AG10803 (cell line): ENCODE measurements around the gene MPO.

Experiments used
- DNase-seq: peaks from one replicate; pipeline ENCODE4 v3.0.0; 2010; ENCODE audit warnings: low read depth
- H3K4me3 ChIP-seq: 2 replicates; pipeline ENCODE4 v1.5.1; 2011; ENCODE audit warnings: mild to moderate bottlenecking, low read length, control low read depth
- TF ChIP-seq, protein P1 (sequence below): conservative IDR thresholded peaks from 2 replicates; pipeline ENCODE4 v1.5.1; 2011; ENCODE audit warnings: mild to moderate bottlenecking, low read length, control low read depth, inconsistent platforms

The MPO gene

DNA sequence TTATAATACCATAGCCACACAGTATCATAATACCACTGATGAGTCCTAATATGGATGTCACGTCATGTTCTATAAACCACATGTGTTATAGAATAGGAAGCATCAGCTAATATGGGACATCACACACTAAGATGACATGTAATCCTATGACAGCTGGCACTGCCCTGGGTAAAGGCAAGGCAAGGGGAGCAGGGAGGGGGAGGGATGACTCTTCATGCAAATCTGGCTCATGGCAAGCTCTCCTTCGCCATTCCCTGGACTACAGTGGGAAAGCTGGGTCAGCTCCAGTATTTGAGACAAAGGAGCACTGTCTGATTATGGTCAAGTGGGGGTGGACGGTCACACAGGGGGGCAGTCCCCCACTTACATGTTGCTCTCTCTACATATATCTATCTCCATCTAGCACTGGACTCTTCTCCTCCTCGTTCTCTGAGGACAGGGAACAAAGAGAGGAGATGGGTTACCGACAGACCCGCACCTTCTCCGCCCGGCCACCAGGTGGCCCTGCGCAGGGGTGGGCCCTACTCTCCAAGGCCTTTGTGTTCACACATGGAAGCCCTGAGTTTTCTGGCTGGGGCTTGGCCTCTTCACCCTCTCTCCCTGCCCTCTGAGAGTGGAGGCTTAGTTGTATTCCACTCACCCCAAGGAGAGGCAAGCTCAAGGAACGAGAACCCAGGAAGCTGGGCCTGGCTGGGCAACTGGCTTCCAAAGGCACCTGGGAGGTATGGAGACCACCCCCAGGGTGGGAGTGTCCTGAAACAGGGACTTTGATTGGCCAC is 23.4 kb upstream of the MPO start:
- TF ChIP-seq, protein P1, sequence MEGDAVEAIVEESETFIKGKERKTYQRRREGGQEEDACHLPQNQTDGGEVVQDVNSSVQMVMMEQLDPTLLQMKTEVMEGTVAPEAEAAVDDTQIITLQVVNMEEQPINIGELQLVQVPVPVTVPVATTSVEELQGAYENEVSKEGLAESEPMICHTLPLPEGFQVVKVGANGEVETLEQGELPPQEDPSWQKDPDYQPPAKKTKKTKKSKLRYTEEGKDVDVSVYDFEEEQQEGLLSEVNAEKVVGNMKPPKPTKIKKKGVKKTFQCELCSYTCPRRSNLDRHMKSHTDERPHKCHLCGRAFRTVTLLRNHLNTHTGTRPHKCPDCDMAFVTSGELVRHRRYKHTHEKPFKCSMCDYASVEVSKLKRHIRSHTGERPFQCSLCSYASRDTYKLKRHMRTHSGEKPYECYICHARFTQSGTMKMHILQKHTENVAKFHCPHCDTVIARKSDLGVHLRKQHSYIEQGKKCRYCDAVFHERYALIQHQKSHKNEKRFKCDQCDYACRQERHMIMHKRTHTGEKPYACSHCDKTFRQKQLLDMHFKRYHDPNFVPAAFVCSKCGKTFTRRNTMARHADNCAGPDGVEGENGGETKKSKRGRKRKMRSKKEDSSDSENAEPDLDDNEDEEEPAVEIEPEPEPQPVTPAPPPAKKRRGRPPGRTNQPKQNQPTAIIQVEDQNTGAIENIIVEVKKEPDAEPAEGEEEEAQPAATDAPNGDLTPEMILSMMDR, result peak; percentile 74
- peak; percentile 29 for DNase-seq
- no peak overlapping the region for H3K4me3 ChIP-seq

DNA sequence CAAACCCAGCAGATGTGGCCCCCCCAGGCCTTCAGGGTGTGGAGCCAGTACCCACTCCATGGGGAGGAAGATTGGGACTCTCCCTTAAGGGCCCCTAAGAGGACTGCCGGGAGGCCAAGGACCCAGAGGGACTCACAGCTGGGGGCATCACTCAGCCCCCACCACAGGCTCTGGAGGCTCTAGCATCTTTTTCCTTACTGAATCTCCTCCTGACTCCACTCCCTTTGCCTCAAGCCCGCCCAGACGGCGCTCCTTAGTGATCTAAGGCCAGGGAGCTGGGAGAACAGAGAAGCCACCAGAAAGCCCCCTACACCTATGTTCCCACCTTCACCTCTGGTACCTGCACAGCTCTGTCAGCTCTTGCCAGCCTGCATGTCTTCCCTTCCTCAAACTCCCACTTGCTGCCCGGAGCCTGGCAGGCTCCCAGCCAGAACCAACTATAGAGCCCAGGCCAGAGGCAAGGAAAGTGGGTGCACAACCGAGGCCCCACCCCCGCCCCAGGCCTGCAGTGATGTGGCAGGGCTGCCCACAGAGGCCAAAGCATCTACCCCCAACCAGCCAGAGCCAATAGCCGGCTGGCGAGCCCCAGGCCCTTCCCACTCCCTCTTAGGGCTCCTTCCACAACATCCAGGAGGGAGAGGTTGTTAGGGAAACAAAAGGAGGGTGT is 22.3 kb upstream of the MPO start:
- H3K4me3 ChIP-seq, result no peak overlapping the region
- no peak for DNase-seq
- TF ChIP-seq, protein P1, result no peak

DNA sequence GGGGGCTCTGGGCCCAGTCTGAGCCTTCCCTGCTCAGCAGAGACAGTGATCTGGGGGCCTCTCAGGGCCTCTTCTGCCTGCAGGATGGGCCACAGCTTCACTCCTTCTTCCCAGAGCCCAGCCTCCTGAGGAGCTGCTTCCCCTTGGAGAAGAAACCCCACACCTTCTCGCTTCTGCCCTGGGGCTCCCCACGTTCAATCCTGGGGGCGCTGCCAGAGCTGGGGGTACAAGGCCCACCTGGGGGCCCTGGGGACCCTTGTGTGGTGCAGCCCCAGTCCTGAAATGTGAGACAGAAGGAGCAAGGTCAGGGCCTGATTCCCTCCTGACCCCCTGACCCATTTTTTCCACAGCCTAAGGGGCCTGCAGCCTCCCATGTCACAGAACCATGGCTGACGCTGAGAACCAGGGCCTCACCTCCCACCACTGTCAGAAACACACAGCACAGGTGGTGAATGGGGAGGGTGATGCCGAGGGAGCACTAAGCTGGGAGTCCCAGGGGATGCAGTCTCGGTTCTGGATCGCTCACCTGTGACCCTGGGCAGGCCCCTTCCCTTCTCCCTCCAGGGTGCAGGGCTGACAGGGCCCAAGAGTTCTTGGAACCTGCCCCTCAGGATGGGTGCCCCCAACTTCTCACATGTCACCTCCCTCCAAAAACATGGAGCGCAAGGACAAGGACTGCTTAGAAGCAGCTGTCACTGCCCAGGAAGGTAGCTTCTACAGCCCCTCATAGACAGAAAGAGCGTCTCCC is 21.6 kb upstream of the MPO start:
- no peak for DNase-seq
- TF ChIP-seq, protein P1, result no peak
- no peak overlapping the region for H3K4me3 ChIP-seq

DNA sequence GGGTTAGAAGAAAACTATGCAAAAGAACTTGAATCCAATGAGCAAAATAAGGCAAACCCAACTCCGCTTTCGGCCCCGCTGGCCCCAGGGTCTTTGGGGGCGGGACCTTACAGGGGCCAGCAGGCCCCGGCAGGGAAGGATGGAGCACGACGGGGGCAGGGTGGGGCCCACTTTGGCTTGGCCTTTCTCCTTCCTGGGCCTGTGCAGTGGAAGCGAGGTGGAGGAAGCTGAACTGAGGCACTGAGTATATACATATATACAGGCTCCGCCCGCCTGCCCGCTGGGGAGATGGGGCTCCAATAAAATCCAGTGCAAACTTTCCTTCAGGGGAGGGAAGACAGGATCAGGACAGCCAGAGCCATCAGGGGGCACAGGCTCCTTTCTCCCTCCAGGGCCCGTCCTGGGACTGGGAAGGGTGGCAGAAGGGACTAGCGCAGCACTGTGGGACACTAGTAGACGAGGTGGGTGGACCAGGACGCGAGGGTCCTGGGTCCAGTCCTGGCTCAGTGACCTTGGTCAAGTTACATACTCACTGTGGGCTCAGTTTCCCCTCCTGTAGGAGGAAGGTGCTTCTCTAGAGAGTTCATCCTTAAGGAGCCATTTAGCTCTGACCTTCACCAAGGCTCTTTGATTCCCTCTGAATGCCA is 20.9 kb upstream of the MPO start:
- no peak for DNase-seq
- TF ChIP-seq, protein P1, result no peak
- no peak overlapping the region for H3K4me3 ChIP-seq

DNA sequence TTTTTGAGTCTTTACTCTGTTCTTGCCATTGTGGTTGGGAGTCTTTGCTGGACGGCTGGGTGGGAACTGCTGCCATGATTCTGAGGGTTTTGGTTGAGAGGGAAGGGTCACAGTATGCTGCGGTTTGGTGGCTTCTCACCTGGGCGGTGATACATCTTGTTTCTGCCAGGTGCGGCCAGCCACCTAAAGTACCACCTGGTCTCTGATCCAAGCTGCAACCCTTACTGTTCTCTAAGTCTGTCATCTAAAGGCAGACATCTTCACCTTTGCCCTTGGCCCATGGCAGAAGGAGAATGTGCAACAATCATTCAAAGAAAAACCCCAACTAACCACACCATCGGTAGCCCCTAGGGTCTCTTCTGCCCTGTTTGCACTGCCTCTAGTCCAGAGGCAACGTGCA is 19.6 kb upstream of the MPO start:
- TF ChIP-seq, protein P1, result no peak
- DNase-seq, result no peak
- H3K4me3 ChIP-seq, result no peak overlapping the region

DNA sequence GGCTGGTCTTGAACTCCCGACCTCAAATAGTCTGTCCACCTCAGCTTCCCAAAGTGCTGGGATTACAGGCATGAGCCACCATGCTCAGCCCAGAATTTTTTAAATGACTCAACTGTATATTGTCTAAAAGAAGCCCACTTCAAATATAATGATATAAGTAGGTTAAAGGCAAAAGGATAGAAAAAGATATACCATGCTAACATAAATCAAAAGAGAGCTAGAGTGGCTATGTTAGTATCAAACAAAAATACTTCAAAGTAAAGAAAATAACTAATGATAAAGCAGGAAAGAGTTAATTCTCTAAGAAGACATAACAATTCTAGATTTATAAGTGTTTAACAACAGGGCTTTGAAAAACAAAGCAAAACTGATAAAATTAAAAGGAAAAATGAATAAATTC is 13.3 kb upstream of the MPO start:
- H3K4me3 ChIP-seq, result no peak overlapping the region
- TF ChIP-seq, protein P1, result no peak
- DNase-seq, result no peak
